IMR-90 (cell line): ENCODE data around the gene RHBDL3.

Source experiments
- CTCF ChIP-seq: conservative IDR thresholded peaks from 2 replicates; pipeline ENCODE4 v1.5.1; 2012; ENCODE audit warnings: mild to moderate bottlenecking, low read depth, low read length, improper control_type of control experiment
- RCOR1 ChIP-seq: IDR thresholded peaks from 2 replicates; pipeline ENCODE4 v1.6.1; 2012; ENCODE audit warnings: mild to moderate bottlenecking, low read length, improper control_type of control experiment; ENCODE audit not compliant: insufficient replicate concordance

- TF ChIP-seq RCOR1 (no peak), CTCF (no peak)
Measured at GRCh38 chr17:32222621-32223020, 43.0 kb upstream of the RHBDL3 start.
